Endothelial cell of umbilical vein (primary cell): ENCODE data around the gene CAMTA1.

ENCODE experiments used
- CTCF ChIP-seq, 2 donors: IDR thresholded peaks; 1 replicate in 1 of 2; 2 replicates in 1 of 2; pipeline ENCODE4 v1.5.1; 2011; ENCODE audit warnings: low read length in 2 of 2, mild to moderate bottlenecking in 2 of 2, moderate library complexity in 2 of 2, control low read depth in 1 of 2, inconsistent platforms in 1 of 2, low read depth in 1 of 2; ENCODE audit not compliant: insufficient read depth in 1 of 2; ENCODE audit errors: extremely low read depth in 1 of 2
- EZH2 ChIP-seq: IDR thresholded peaks from 2 replicates; pipeline ENCODE4 v1.6.1; 2012; ENCODE audit warnings: borderline replicate concordance, low read depth, mild to moderate bottlenecking, moderate library complexity, low read length, inconsistent platforms; ENCODE audit not compliant: severe bottlenecking
- MAX ChIP-seq: IDR thresholded peaks from 2 replicates; pipeline ENCODE4 v1.6.1; 2011; ENCODE audit not compliant: insufficient read depth, insufficient read length
- POLR2A ChIP-seq: IDR thresholded peaks from 2 replicates; pipeline ENCODE4 v1.6.1; 2012; ENCODE audit warnings: low read depth, mild to moderate bottlenecking, control low read depth, low read length
- POLR2AphosphoS5 ChIP-seq: IDR thresholded peaks from 2 replicates; pipeline ENCODE4 v1.6.1; 2012; ENCODE audit warnings: low read depth, mild to moderate bottlenecking, control low read depth, low read length, moderate library complexity; ENCODE audit not compliant: insufficient read depth

GRCh38 chr1:7560601-7561181, 775.4 kb downstream of the CAMTA1 start:
- TF ChIP-seq MAX, result no peak
- TF ChIP-seq CTCF (IDR thresholded peaks at IDR 0.05; ENCODE audit: extremely low read depth in 1 of 2, insufficient read depth in 1 of 2, low read depth in 1 of 2, low read length in 2 of 2), result no peak
- TF ChIP-seq POLR2A, result no peak
- TF ChIP-seq POLR2AphosphoS5, result no peak
- TF ChIP-seq EZH2, result no peak
